Measurements from ENCODE around the gene MBIP.

GRCh38 chr14:36284971-36285595 is 35.4 kb downstream of the MBIP start:
- TF ChIP-seq CTCF (conservative IDR thresholded peaks at IDR 0.05; ENCODE audit: low read depth in 2 of 2): no peak
- TF ChIP-seq EZH2phosphoT487 (IDR thresholded peaks at IDR 0.05; ENCODE audit: unreplicated experiment): no peak
- TF ChIP-seq ETS1 (IDR thresholded peaks at IDR 0.05): no peak
- no peak for TF ChIP-seq POLR2AphosphoS5 (IDR thresholded peaks at IDR 0.05; ENCODE audit: low read depth)
- TF ChIP-seq REST (IDR thresholded peaks at IDR 0.05; ENCODE audit: unreplicated experiment): no peak
- TF ChIP-seq EZH2 (IDR thresholded peaks at IDR 0.05; ENCODE audit: low read depth, unreplicated experiment): no peak
